Testis (tissue), 3 donors: ENCODE results near the gene ACP3. TPM values are rescaled to one million over a fixed set of nuclear protein-coding genes. Genes with fewer than 3 reads are reported as not detected.

Experiments used
- DNase-seq: peaks from one replicate; pipeline ENCODE4 v3.0.0-alpha.2; 2019
- H3K27ac ChIP-seq, 2 donors: fragments of 200-600 bp; sonication (generic); one replicate each; pipeline ENCODE4 v1.5.1; 2019
- H3K27me3 ChIP-seq: fragments of 200-600 bp; sonication (generic); one replicate; pipeline ENCODE4 v1.5.1; 2019
- H3K36me3 ChIP-seq: fragments of 200-600 bp; sonication (generic); one replicate; pipeline ENCODE4 v1.5.1; 2017; ENCODE audit warnings: low read depth; ENCODE audit errors: missing control alignments
- H3K4me1 ChIP-seq: fragments of 200-600 bp; sonication (generic); one replicate; pipeline ENCODE4 v1.5.1; 2019
- H3K4me3 ChIP-seq, 2 donors: fragments of 200-600 bp; sonication (generic); one replicate each; pipeline ENCODE4 v1.5.1; 2017 to 2019
- H3K9me3 ChIP-seq: fragments of 200-600 bp; sonication (generic); one replicate; pipeline ENCODE4 v1.5.1; 2017
- POLR2A ChIP-seq: fragments of 450-650 bp; IDR thresholded peaks from one replicate; pipeline ENCODE4 v1.6.1; 2017; ENCODE audit warnings: antibody characterized with exemption, mild to moderate bottlenecking, moderate library complexity
- WGBS, 2 donors: methylation state at CpG; one replicate each; pipeline ENCODE4 v1.1.5; 2018; 5-methylcytosine and 5-hydroxymethylcytosine counted together
- intact Hi-C: fragments of 100-400 bp; cut with DNase I; formaldehyde crosslinking; loops from one replicate; pipeline ENCODE4 v1.15.1; 2023; ENCODE audit warnings: low total_unique reads
- polyA plus RNA-seq: library from polyadenylated mRNA; stranded (reverse); fragments of 350-450 nt; fragmentation: Illumina TruSeq; extraction: RNeasy Lipid Tissue Mini Kit (QIAGEN cat#74804); gene quantifications from one replicate; pipeline ENCODE4 v1.2.3, GENCODE V29; 2014; ENCODE audit warnings: low read depth, low replicate concordance; ENCODE audit not compliant: insufficient read depth
- total RNA-seq, 2 donors: library from RNA; depleted of rRNA; stranded (reverse); fragments of >200 nt; gene quantifications; one replicate each; pipeline ENCODE4 v1.2.3, GENCODE V29; 2016
- TF ChIP-seq, protein P1 (sequence below), 3 experiments: fragments of 450-650 bp in 2 of 3; fragments of 200-600 bp in 1 of 3; sonication (generic) in 1 of 3; IDR thresholded peaks; one replicate each; pipeline ENCODE4 v1.5.1; 2016 to 2019; ENCODE audit warnings: antibody characterized with exemption in 3 of 3, mild to moderate bottlenecking in 2 of 3, moderate library complexity in 1 of 3

Gene ACP3
- total and polyA plus RNA-seq, 3 donors from 2014 or later: 2.6 to 7.9 (median 5.8) TPM

DNA sequence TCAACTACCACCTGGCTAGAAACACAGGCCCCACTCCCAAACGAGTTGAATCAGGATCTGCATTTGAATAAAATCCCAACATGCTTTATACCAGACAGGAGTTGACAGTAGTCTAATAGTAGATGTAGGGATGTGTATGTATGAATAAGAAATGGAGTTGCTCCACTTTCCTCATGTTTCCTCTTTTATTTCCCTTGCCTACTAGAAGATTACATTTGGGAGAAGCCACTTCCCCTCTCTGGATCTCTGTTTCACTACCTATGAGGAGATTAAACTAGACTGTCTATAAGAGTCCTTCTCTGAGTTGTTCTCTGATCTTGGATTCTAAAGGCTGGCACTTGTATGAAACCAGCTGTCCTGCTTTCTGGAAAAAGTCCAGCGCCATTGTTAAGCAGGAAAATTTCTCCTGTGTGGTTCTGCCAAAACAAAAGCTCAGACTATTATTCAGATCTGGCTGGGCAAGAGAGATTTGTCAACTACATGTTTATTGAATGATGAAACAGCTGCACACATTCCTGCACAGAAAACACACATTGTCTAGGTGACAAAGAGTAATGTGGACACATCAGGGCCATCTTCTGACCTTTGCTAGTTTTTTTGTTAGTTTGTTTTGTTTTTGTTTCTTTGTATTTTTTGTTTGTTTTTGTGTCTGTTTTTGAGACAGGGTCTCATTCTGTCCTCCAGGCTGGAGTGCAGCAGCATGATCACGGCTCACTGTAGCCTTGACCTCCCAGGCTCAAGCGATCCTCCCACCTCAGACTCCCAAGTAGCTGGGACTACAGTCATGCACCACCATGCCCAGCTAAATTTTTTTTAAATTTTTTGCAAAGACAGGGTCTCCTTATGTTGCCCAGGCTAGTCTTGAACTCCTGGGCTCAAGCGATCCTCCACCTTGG lies 29.9 kb downstream of the ACP3 start:
- Histone ChIP-seq H3K27me3 (no peaks in the 10 kb centered on the region), H3K4me1 (peaks cover 3% of the 10 kb centered on the region), H3K36me3 (no peaks in the 10 kb centered on the region), H3K9me3 (no peaks in the 10 kb centered on the region), H3K27ac (no peak overlapping the region), H3K4me3 (no peak overlapping the region)
- TF ChIP-seq POLR2A: no peak
- TF ChIP-seq, protein P1, sequence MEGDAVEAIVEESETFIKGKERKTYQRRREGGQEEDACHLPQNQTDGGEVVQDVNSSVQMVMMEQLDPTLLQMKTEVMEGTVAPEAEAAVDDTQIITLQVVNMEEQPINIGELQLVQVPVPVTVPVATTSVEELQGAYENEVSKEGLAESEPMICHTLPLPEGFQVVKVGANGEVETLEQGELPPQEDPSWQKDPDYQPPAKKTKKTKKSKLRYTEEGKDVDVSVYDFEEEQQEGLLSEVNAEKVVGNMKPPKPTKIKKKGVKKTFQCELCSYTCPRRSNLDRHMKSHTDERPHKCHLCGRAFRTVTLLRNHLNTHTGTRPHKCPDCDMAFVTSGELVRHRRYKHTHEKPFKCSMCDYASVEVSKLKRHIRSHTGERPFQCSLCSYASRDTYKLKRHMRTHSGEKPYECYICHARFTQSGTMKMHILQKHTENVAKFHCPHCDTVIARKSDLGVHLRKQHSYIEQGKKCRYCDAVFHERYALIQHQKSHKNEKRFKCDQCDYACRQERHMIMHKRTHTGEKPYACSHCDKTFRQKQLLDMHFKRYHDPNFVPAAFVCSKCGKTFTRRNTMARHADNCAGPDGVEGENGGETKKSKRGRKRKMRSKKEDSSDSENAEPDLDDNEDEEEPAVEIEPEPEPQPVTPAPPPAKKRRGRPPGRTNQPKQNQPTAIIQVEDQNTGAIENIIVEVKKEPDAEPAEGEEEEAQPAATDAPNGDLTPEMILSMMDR (IDR thresholded peaks at IDR 0.05): no peak
- intact Hi-C loops: loop anchor here (5.0 kb wide), 1 partner anchor 95 kb away; no protein-coding TSS in a partner anchor
- no peak for DNase-seq
- WGBS, 2 donors: 65 to 77% methylated on average over 5 of the region's 5 CpGs

DNA sequence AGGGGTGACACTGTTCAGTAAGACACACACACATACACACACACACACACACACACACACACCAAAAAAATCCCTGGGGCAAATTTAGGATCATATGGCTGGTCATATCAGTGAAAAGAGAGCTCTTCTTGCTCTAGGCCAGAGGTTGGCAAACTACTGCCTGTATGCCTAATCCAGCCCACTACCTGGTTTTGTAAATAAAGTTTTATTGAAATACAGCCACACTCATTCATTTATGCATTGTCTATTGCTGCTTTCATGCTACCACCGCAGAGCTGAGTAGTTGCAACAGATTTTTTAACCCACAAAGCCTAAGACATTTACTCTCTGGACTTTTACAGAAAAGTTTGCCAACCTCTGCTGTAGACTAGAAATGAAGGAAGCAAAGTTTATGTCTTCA lies 30.6 kb downstream of the ACP3 start:
- H3K4me1 ChIP-seq: no peaks in the 10 kb centered on the region
- WGBS, 2 donors: 23 to 81% methylated on average over 1 of the region's 1 CpG
- H3K27ac ChIP-seq: no peak overlapping the region
- no peaks in the 10 kb centered on the region for H3K9me3 ChIP-seq
- H3K4me3 ChIP-seq: no peak overlapping the region
- no peaks in the 10 kb centered on the region for H3K36me3 ChIP-seq
- TF ChIP-seq POLR2A: no peak
- TF ChIP-seq, protein P1 (IDR thresholded peaks at IDR 0.05): no peak
- no peak for DNase-seq
- intact Hi-C loops: loop anchor here (5.0 kb wide), 1 partner anchor 96 kb away; no protein-coding TSS in a partner anchor
- no peaks in the 10 kb centered on the region for H3K27me3 ChIP-seq

DNA sequence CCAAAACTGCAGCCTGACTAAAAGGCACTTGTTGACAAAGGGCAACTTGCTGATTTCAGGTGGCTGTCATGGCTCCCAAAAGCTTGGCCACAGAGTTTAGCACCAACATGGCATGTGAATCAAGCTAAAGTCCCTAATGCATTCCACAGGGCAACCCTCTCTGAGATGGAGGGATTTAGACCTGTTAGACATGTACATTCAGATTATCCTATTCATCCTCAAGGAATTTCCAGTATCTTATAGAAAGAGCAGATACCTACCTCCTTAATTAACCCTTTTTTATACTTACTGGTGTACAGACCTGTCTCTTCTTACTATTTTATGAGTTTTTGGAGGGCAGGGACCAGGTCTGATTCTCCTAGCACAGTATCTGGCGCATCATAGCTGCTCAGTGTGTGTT lies 31.3 kb downstream of the ACP3 start:
- H3K9me3 ChIP-seq: no peaks in the 10 kb centered on the region
- TF ChIP-seq POLR2A: no peak
- TF ChIP-seq, protein P1 (IDR thresholded peaks at IDR 0.05): no peak
- no peaks in the 10 kb centered on the region for H3K4me1 ChIP-seq
- no peaks in the 10 kb centered on the region for H3K36me3 ChIP-seq
- no peak for DNase-seq
- no peaks in the 10 kb centered on the region for H3K27me3 ChIP-seq
- H3K27ac ChIP-seq: no peak overlapping the region
- H3K4me3 ChIP-seq: no peak overlapping the region
- WGBS, 2 donors: 100% methylated on average over 1 of the region's 1 CpG
- intact Hi-C loops: loop anchor here (5.0 kb wide), 1 partner anchor 96 kb away; no protein-coding TSS in a partner anchor

DNA sequence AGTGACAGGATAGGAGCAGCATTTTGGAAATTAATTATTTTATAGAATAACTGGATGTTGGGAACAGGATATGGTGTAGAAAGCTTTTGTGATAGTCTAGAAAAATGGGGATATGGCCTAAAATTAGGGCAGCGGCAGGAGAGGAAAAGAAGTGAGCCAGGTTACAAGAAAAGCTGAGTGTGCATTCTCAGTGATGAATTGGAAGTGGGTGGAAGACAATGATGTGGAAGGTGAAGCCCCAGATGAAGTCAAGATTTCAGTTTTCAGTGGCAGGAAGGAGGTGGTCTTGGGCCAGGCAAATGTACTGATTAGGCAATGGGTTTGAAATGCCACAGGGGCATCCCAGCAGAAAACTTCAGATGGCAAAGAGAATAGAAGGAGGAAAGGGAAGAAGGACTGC lies 33.6 kb downstream of the ACP3 start:
- H3K9me3 ChIP-seq: no peaks in the 10 kb centered on the region
- H3K27ac ChIP-seq: no peak overlapping the region
- no peak overlapping the region for H3K4me3 ChIP-seq
- no peak for DNase-seq
- no peaks in the 10 kb centered on the region for H3K36me3 ChIP-seq
- 46 to 88% methylated on average over 1 of the region's 1 CpG for WGBS, 2 donors
- intact Hi-C loops: no loop called here
- no peak for TF ChIP-seq POLR2A
- TF ChIP-seq, protein P1 (IDR thresholded peaks at IDR 0.05): no peak
- H3K4me1 ChIP-seq: no peaks in the 10 kb centered on the region
- no peaks in the 10 kb centered on the region for H3K27me3 ChIP-seq
